ENCODE data around the gene GPR39. TPM values are rescaled to one million over a fixed set of nuclear protein-coding genes. Genes with fewer than 3 reads are reported as not detected.

The GPR39 gene
- total and polyA plus RNA-seq, 2 donors (not counting 1 experiment from before 2014, with no cell fraction given): not detected

DNA sequence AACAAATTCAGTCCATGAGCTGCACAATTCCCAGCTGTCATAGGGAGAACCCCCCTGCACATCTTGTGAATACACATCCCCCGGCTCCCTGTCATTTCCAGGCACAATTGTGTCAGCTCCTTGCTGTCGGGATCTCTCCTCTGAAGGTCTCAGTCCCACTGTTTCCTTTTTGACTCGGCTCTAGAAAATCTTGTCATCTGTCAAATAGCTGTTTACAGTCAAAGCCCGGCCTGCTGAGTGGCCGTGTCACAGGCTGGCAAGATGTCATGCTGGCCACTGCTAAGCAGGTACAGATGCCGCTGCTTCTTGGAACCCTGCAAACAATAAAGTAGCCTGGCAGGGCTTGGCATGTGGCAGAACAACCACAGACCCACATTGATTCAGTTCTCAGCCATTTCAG is 191.7 kb downstream of the GPR39 start:
- Histone ChIP-seq H3K79me2 (ENCODE audit: control insufficient read depth, insufficient read depth, low read length) (no peaks in the 10 kb centered on the region), H3K9ac (ENCODE audit: low read length) (no peak overlapping the region), H3K4me2 (replicated peaks; ENCODE audit: low read depth, low read length, poor library complexity, severe bottlenecking) (no peak overlapping the region), H3K4me3 (ENCODE audit: control extremely low read depth in 1 of 5, extremely low read depth in 1 of 5, insufficient read depth in 1 of 5, low read depth in 2 of 5, low read length in 4 of 5) (no peak overlapping the region), H3K36me3 (replicated peaks in 1 of 2; ENCODE audit: control extremely low read depth in 1 of 2, control insufficient read depth in 1 of 2, extremely low read depth in 1 of 2, insufficient read depth in 2 of 2, low read length in 1 of 2) (no peaks in the 10 kb centered on the region), H3K9me3 (ENCODE audit: control extremely low read depth in 1 of 3, control insufficient read depth in 2 of 3, insufficient read depth in 1 of 3, low read length in 2 of 3) (peaks cover 0 to 4% (median 0%) of the 10 kb centered on the region in 3 donors), H3K27me3 (replicated peaks in 1 of 4; ENCODE audit: control extremely low read depth in 1 of 4, control insufficient read depth in 3 of 4, insufficient read depth in 4 of 4, low read length in 3 of 4) (no peaks in the 10 kb centered on the region), H2AFZ (ENCODE audit: insufficient read depth, low read depth, low read length, poor library complexity, severe bottlenecking) (no peak overlapping the region), H3K4me1 (ENCODE audit: control insufficient read depth in 2 of 2, insufficient read depth in 2 of 2, low read length in 2 of 2) (no peaks in the 10 kb centered on the region), H3K27ac (ENCODE audit: low read length in 2 of 2) (no peak overlapping the region), H4K20me1 (ENCODE audit: control insufficient read depth, insufficient read depth, low read length, poor library complexity, severe bottlenecking) (no peaks in the 10 kb centered on the region)
- TF ChIP-seq, protein P1, sequence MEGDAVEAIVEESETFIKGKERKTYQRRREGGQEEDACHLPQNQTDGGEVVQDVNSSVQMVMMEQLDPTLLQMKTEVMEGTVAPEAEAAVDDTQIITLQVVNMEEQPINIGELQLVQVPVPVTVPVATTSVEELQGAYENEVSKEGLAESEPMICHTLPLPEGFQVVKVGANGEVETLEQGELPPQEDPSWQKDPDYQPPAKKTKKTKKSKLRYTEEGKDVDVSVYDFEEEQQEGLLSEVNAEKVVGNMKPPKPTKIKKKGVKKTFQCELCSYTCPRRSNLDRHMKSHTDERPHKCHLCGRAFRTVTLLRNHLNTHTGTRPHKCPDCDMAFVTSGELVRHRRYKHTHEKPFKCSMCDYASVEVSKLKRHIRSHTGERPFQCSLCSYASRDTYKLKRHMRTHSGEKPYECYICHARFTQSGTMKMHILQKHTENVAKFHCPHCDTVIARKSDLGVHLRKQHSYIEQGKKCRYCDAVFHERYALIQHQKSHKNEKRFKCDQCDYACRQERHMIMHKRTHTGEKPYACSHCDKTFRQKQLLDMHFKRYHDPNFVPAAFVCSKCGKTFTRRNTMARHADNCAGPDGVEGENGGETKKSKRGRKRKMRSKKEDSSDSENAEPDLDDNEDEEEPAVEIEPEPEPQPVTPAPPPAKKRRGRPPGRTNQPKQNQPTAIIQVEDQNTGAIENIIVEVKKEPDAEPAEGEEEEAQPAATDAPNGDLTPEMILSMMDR (IDR thresholded peaks at IDR 0.05): no peak
- TF ChIP-seq EZH2 (IDR thresholded peaks at IDR 0.05; ENCODE audit: borderline replicate concordance, insufficient read depth, low read depth, low read length, poor library complexity, severe bottlenecking): no peak
- intact Hi-C loops (cut with micrococcal nuclease): no loop called here
- ChIA-PET CTCF (no interaction called here), POLR2A (no interaction called here)
- DNase-seq: no peak
- Mint-ChIP-seq H3K4me3 (no peak overlapping the region), H3K27me3 (no peaks in the 10 kb centered on the region), H3K27ac (no peak overlapping the region), H3K9me3 (ENCODE audit: insufficient read depth) (no peaks in the 10 kb centered on the region), H3K4me1 (no peaks in the 10 kb centered on the region)
- 89% methylated on average over 6 of the region's 6 CpGs for WGBS (ENCODE audit: insufficient coverage)
- no peak for ATAC-seq (ENCODE audit: low read depth)

DNA sequence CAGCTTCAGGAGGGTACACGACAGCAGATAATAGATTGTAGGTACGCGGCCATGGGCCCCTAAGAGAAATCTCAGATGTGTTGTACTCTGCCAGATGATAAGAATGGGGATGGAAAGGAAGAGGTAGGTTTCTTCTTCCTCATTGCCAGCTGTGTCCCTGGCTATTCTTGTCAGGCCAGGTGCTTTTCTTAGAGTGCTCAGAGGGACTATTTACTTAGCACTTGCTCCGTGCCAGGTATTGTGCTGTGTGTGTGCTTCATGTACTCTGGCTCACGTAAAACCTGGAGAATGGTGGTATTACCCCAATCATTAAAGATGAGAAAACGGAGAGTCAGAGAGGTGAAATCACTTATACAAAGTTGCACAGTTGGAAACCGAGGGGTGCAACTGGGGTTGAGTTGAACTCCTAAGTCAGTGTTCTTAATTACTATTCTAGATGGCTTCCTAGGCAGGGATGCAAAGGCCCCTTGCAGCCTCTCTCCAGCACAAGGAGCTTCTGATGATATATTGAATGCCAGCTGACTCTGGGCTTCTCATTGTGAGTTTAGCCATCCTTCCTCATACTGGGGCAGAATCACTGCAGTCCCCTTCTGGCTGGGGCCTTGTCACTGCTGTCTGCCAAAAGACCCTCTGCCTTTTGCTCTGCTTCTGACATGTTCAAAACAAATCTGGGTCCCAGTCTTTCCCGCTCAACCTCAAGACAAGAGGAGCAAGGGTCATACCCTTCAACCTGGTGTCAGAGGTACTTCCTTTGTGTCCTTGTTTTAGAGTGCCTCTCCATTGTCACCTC is 192.7 kb downstream of the GPR39 start:
- no peaks in the 10 kb centered on the region for H3K27me3 Mint-ChIP-seq
- no peaks in the 10 kb centered on the region for H3K4me1 ChIP-seq (ENCODE audit: control insufficient read depth in 2 of 2, insufficient read depth in 2 of 2, low read length in 2 of 2)
- H4K20me1 ChIP-seq (ENCODE audit: control insufficient read depth, insufficient read depth, low read length, poor library complexity, severe bottlenecking): no peaks in the 10 kb centered on the region
- DNase-seq (no peak), ATAC-seq (ENCODE audit: low read depth) (no peak)
- H3K4me3 Mint-ChIP-seq: no peak overlapping the region
- H3K4me1 Mint-ChIP-seq: no peaks in the 10 kb centered on the region
- no peaks in the 10 kb centered on the region for H3K36me3 ChIP-seq (replicated peaks in 1 of 2; ENCODE audit: control extremely low read depth in 1 of 2, control insufficient read depth in 1 of 2, extremely low read depth in 1 of 2, insufficient read depth in 2 of 2, low read length in 1 of 2)
- intact Hi-C loops (cut with micrococcal nuclease): no loop called here
- TF ChIP-seq, protein P1 (IDR thresholded peaks at IDR 0.05): no peak
- TF ChIP-seq EZH2 (IDR thresholded peaks at IDR 0.05; ENCODE audit: borderline replicate concordance, insufficient read depth, low read depth, low read length, poor library complexity, severe bottlenecking): no peak
- CTCF ChIA-PET: no interaction called here
- 96% methylated on average over 8 of the region's 8 CpGs for WGBS (ENCODE audit: insufficient coverage)
- H3K9me3 Mint-ChIP-seq (ENCODE audit: insufficient read depth): no peaks in the 10 kb centered on the region
- no peak overlapping the region for H3K27ac Mint-ChIP-seq
- H3K79me2 ChIP-seq (ENCODE audit: control insufficient read depth, insufficient read depth, low read length): no peaks in the 10 kb centered on the region
- H2AFZ ChIP-seq (ENCODE audit: insufficient read depth, low read depth, low read length, poor library complexity, severe bottlenecking): no peak overlapping the region
- no peak overlapping the region for H3K9ac ChIP-seq (ENCODE audit: low read length)
- no peaks in the 10 kb centered on the region for H3K27me3 ChIP-seq (replicated peaks in 1 of 4; ENCODE audit: control extremely low read depth in 1 of 4, control insufficient read depth in 3 of 4, insufficient read depth in 4 of 4, low read length in 3 of 4)
- H3K9me3 ChIP-seq (ENCODE audit: control extremely low read depth in 1 of 3, control insufficient read depth in 2 of 3, insufficient read depth in 1 of 3, low read length in 2 of 3): peaks cover 0 to 4% (median 0%) of the 10 kb centered on the region in 3 donors
- no peak overlapping the region for H3K4me2 ChIP-seq (replicated peaks; ENCODE audit: low read depth, low read length, poor library complexity, severe bottlenecking)
- no peak overlapping the region for H3K4me3 ChIP-seq (ENCODE audit: control extremely low read depth in 1 of 5, extremely low read depth in 1 of 5, insufficient read depth in 1 of 5, low read depth in 2 of 5, low read length in 4 of 5)
- POLR2A ChIA-PET: no interaction called here
- no peak overlapping the region for H3K27ac ChIP-seq (ENCODE audit: low read length in 2 of 2)

Measured in B cell (primary cell).